Esophagus muscularis mucosa (tissue), 4 donors: ENCODE data around the gene IMPDH2. TPM values are rescaled to one million over a fixed set of nuclear protein-coding genes. Genes with fewer than 3 reads are reported as not detected.

Source experiments
- DNase-seq: peaks from one replicate; pipeline ENCODE4 v3.0.0-alpha.2; 2017; ENCODE audit errors: extremely low spot score
- H3K27ac ChIP-seq, 4 donors: fragments of 200-600 bp; sonication (generic); replicated peaks in 1 of 4; 1 replicate in 3 of 4; 2 replicates in 1 of 4; pipeline ENCODE4 v1.5.1; 2016 to 2019; ENCODE audit warnings: mild to moderate bottlenecking in 1 of 4
- H3K27me3 ChIP-seq, 4 donors: fragments of 200-600 bp; sonication (generic); one replicate each; pipeline versions ENCODE4 v1.5.1 to v1.6.0; 2016 to 2019
- H3K36me3 ChIP-seq, 4 donors: fragments of 200-600 bp; sonication (generic); one replicate each; pipeline ENCODE4 v1.5.1; 2016 to 2019
- H3K4me1 ChIP-seq, 4 donors: fragments of 200-600 bp; sonication (generic); one replicate each; pipeline ENCODE4 v1.5.1; 2016 to 2019
- H3K4me3 ChIP-seq, 4 donors: fragments of 200-600 bp; sonication (generic); 1 replicate in 2 of 4; 2 replicates in 2 of 4; pipeline ENCODE4 v1.5.1; 2016 to 2019; ENCODE audit warnings: mild to moderate bottlenecking in 4 of 4, moderate library complexity in 1 of 4
- H3K9me3 ChIP-seq, 4 donors: fragments of 200-600 bp; sonication (generic); 1 replicate in 3 of 4; 2 replicates in 1 of 4; pipeline ENCODE4 v1.5.1; 2016 to 2019
- CTCF ChIP-seq, 3 experiments: fragments of 200-600 bp in 2 of 3; fragments of 450-650 bp in 1 of 3; sonication (generic) in 2 of 3; IDR thresholded peaks; one replicate each; pipeline ENCODE4 v1.5.1; 2017 to 2019; ENCODE audit warnings: antibody characterized with exemption in 3 of 3, mild to moderate bottlenecking in 2 of 3, moderate library complexity in 1 of 3
- EP300 ChIP-seq: sonication (generic); formaldehyde crosslinking; IDR thresholded peaks from one replicate; pipeline ENCODE4 v1.6.1; 2017; ENCODE audit warnings: antibody characterized with exemption
- POLR2A ChIP-seq: fragments of 450-650 bp; IDR thresholded peaks from one replicate; pipeline ENCODE4 v1.6.1; 2017; ENCODE audit warnings: antibody characterized with exemption, moderate library complexity, mild to moderate bottlenecking, low read depth
- POLR2AphosphoS5 ChIP-seq, 2 donors: sonication (generic); formaldehyde crosslinking; IDR thresholded peaks; one replicate each; pipeline ENCODE4 v1.6.1; 2017; ENCODE audit warnings: antibody characterized with exemption in 2 of 2
- WGBS: methylation state at CpG from one replicate; pipeline ENCODE4 v1.1.5; 2018; 5-methylcytosine and 5-hydroxymethylcytosine counted together
- intact Hi-C: fragments of 100-400 bp; cut with DNase I; formaldehyde crosslinking; loops from one replicate; pipeline ENCODE4 v1.15.1; 2023
- total RNA-seq, 4 donors: library from RNA; depleted of rRNA; stranded (reverse); fragments of >200 nt; gene quantifications; one replicate each; pipeline versions ENCODE4 v1.1.0 to v1.2.1, GENCODE V29; 2016

The IMPDH2 gene
- total RNA-seq, result 100 to 1,000 TPM in 3 of 4 donors, 10 to 100 TPM in 1; 71.0 to 174 (median 123) TPM

DNA sequence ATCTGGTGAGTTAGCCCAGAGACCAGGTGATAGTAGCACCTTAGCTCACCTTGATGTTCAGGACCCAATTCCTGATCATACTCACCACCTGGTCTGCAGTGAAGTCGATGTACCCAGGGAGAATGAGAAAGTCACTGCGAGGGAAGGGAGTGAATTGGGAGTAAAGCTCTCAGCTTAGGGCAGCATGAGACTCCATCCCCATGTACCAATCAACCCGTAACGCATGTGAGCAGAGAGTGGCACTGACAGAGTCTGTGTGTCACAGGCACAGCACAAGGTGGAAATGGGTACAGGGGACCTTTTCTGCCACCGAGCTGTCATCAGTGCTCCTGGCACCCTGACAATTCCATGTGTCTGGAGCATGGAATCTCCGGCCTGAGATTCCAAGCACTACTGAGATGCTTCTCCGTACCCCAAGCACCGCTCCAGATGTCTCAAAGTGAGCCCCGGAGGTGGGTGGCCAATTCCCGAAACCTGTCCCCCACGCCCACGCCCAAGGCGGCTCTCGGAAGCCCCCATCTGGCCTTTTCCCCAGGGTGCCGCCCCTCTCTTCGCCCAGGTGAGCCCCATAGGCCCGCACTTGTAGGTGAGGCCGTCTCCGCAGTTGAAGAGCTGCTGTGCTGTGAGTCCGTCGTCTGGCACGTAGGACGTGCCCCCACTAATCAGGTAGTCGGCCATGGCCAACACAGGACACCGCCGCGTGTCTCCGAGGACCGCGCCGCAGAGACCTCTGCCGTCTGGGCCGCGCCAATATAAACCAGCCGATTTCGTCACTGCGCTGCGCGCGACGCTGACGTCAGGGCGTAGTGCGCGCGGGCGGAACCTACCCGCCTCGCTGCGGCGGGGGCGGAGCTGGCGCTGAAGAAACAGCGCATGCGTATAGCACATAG, at the start of gene IMPDH2:
Gene IMPDH2 (minus strand): TSS at position 726 of the 890 bp plus-strand sequence. CDS start 48 bp downstream, at position 678.
- Histone ChIP-seq H3K27ac (peak within 1 kb of the TSS; percentile 93 to 98 (median 94)), H3K27me3 (no peaks in the 10 kb centered on the region), H3K4me3 (peak within 1 kb of the TSS; percentile 61 to 84 (median 70)), H3K9me3 (no peaks in the 10 kb centered on the region), H3K36me3 (peaks cover 30 to 82% (median 75%) of the 10 kb centered on the region in 4 donors), H3K4me1 (peaks cover 19 to 45% (median 35%) of the 10 kb centered on the region in 4 donors)
- intact Hi-C loops, result no loop called here
- TF ChIP-seq POLR2A, result peak; percentile 95
- TF ChIP-seq POLR2AphosphoS5 (IDR thresholded peaks at IDR 0.05), result peak; percentile 99 to 100
- TF ChIP-seq CTCF (IDR thresholded peaks at IDR 0.05), result peak in 1 of 3 experiments; percentile 38
- no peak for TF ChIP-seq EP300
- WGBS, result 6% methylated on average over 12 of the region's 55 CpGs
- DNase-seq, result peak; percentile 98

DNA sequence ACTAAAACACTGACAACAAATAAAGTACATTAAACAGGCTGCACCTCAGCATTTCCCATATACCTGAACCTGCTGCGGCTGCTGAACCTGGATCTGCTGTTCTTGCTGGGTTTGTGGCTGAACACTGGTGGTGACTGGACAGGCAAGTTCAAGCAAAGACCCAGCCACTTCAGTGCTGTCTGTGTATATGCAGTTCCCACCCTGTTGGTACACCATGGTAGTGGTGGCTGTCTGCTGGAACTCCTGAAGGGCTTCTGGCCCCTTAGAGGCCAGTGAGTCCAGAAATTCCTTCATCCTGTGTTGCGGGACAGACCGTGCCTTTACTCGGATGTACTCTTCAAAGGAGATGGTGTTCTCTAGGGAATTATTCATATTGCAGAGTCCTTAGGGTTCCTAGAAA, 47.4 kb upstream of the IMPDH2 start:
- TF ChIP-seq POLR2AphosphoS5 (IDR thresholded peaks at IDR 0.05) (no peak), POLR2A (no peak), EP300 (no peak), CTCF (IDR thresholded peaks at IDR 0.05) (no peak)
- Histone ChIP-seq H3K27me3 (no peaks in the 10 kb centered on the region), H3K27ac (no peak overlapping the region), H3K9me3 (no peaks in the 10 kb centered on the region), H3K36me3 (peaks cover 50 to 74% (median 65%) of the 10 kb centered on the region in 4 donors), H3K4me1 (peaks cover 0 to 16% (median 16%) of the 10 kb centered on the region in 4 donors), H3K4me3 (no peak overlapping the region)
- 80% methylated on average over 4 of the region's 4 CpGs for WGBS
- intact Hi-C loops, result no loop called here
- no peak for DNase-seq

GRCh38 chr3:49076116-49076515, 46.9 kb upstream of the IMPDH2 start:
- no peak for DNase-seq
- intact Hi-C loops, result no loop called here
- Histone ChIP-seq H3K27me3 (no peaks in the 10 kb centered on the region), H3K9me3 (no peaks in the 10 kb centered on the region), H3K36me3 (peaks cover 55 to 79% (median 70%) of the 10 kb centered on the region in 4 donors), H3K27ac (no peak overlapping the region), H3K4me3 (no peak overlapping the region), H3K4me1 (peaks cover 0 to 16% (median 14%) of the 10 kb centered on the region in 4 donors)
- WGBS, result 94% methylated on average over 12 of the region's 13 CpGs
- TF ChIP-seq EP300, result no peak
- TF ChIP-seq CTCF (IDR thresholded peaks at IDR 0.05), result no peak
- TF ChIP-seq POLR2A, result no peak
- no peak for TF ChIP-seq POLR2AphosphoS5 (IDR thresholded peaks at IDR 0.05)

DNA sequence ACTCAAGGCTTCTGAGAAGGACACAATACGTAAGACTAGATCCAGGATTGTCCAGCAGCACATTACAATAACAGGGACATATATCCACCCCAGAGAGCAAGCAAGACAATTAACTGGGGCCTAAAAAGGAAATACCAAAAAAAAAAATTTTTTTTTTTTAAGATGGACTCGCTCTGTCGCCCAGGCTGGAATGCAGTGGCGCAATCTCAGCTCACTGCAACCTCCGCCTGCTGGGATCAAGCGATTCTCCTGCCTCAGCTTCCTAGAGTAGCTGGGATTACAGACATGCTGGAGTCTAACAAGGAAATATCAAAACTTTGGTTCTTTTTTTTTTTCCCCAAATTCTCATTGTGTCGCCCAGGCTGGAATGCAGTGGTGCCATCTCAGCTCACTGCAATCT, 28.8 kb upstream of the IMPDH2 start:
- intact Hi-C loops, result no loop called here
- Histone ChIP-seq H3K9me3 (no peaks in the 10 kb centered on the region), H3K27ac (no peak overlapping the region), H3K36me3 (peaks cover 26 to 98% (median 77%) of the 10 kb centered on the region in 4 donors), H3K4me1 (peaks cover 0 to 9% (median 7%) of the 10 kb centered on the region in 4 donors), H3K27me3 (no peaks in the 10 kb centered on the region), H3K4me3 (no peak overlapping the region)
- WGBS, result 92% methylated on average over 7 of the region's 7 CpGs
- TF ChIP-seq EP300 (no peak), POLR2AphosphoS5 (IDR thresholded peaks at IDR 0.05) (no peak), POLR2A (no peak), CTCF (IDR thresholded peaks at IDR 0.05) (no peak)
- DNase-seq, result no peak
